ENCODE measurements around the gene SLC45A1.

DNA sequence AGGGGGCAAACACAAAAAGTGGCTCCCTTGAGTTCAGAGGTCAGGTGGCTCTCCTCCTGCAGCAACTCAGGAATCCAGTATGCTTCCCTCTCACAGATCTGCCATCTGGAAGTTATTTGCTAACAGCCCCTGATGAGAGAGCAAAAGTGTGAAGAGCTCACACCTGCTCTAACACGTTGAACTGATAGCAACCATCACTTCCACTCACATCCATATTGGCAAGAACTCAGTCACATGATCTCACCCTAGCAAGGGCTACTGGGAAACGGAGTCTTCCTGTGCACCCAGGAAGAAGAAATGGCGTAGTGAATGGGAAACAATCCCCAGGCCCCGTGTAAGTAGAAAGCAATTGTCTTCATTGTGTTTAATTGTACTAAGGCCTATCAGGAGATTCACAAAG lies 20.7 kb upstream of the SLC45A1 start:
- TF ChIP-seq, protein P1, sequence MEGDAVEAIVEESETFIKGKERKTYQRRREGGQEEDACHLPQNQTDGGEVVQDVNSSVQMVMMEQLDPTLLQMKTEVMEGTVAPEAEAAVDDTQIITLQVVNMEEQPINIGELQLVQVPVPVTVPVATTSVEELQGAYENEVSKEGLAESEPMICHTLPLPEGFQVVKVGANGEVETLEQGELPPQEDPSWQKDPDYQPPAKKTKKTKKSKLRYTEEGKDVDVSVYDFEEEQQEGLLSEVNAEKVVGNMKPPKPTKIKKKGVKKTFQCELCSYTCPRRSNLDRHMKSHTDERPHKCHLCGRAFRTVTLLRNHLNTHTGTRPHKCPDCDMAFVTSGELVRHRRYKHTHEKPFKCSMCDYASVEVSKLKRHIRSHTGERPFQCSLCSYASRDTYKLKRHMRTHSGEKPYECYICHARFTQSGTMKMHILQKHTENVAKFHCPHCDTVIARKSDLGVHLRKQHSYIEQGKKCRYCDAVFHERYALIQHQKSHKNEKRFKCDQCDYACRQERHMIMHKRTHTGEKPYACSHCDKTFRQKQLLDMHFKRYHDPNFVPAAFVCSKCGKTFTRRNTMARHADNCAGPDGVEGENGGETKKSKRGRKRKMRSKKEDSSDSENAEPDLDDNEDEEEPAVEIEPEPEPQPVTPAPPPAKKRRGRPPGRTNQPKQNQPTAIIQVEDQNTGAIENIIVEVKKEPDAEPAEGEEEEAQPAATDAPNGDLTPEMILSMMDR (IDR thresholded peaks at IDR 0.05) = no peak
- TF ChIP-seq POLR2A (IDR thresholded peaks at IDR 0.05) (no peak), EP300 (IDR thresholded peaks at IDR 0.05) (no peak)
